DOHH2 (cell line): Measurements from ENCODE around the gene SKAP1.

Experiments
- EZH2phosphoT487 ChIP-seq: fragments of 200-600 bp; sonication (generic); IDR thresholded peaks from 2 replicates; pipeline ENCODE4 v1.6.1; 2017; ENCODE audit warnings: borderline replicate concordance, mild to moderate bottlenecking, antibody characterized with exemption, low read length, moderate library complexity, mixed read lengths
- TF ChIP-seq, protein P1 (sequence below): fragments of 200-600 bp; sonication (generic); IDR thresholded peaks from one replicate; pipeline ENCODE4 v1.5.1; 2014; ENCODE audit warnings: antibody characterized with exemption, mild to moderate bottlenecking, low read depth, low read length; ENCODE audit not compliant: poor library complexity, severe bottlenecking

DNA sequence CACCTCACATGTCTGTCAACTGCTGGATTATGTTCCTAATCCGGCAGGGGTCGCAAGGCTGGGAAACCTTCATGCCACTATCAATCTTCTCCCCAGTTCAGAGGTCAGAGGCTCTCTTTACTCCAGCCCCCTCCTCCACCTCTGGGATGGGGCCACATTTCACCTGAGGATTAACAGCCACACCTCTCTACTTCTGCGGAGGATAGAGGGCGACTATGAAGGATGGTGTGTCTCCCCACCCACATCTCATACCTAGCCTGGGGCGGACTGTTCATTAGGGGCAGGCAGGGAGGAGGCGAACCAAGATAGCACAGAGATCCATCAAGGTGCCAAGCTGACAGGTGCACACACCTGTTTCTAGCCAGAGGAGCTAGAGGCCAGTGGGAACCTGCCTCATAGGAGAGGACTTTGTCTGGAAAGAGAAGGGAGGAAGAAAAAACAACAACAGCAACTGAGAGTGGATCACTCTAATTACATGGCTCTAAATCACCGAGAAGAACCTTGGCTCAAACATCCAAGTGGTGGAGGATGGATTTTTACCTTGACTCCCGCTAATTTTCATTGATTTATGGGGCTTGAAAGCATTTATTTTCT lies 41.9 kb upstream of the SKAP1 start:
- TF ChIP-seq, protein P1, sequence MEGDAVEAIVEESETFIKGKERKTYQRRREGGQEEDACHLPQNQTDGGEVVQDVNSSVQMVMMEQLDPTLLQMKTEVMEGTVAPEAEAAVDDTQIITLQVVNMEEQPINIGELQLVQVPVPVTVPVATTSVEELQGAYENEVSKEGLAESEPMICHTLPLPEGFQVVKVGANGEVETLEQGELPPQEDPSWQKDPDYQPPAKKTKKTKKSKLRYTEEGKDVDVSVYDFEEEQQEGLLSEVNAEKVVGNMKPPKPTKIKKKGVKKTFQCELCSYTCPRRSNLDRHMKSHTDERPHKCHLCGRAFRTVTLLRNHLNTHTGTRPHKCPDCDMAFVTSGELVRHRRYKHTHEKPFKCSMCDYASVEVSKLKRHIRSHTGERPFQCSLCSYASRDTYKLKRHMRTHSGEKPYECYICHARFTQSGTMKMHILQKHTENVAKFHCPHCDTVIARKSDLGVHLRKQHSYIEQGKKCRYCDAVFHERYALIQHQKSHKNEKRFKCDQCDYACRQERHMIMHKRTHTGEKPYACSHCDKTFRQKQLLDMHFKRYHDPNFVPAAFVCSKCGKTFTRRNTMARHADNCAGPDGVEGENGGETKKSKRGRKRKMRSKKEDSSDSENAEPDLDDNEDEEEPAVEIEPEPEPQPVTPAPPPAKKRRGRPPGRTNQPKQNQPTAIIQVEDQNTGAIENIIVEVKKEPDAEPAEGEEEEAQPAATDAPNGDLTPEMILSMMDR = no peak
- no peak for TF ChIP-seq EZH2phosphoT487
